CD4-positive, alpha-beta T cell (primary cell): ENCODE measurements around the gene PBX1. TPM values are rescaled to one million over a fixed set of nuclear protein-coding genes. Genes with fewer than 3 reads are reported as not detected.

Source experiments
- ATAC-seq: fragments of 200-7000 bp; cut with Tn5 transposase; one replicate; pipeline ENCODE4 v1.10.0; 2022; ENCODE audit warnings: mild to moderate bottlenecking; ENCODE audit not compliant: poor library complexity
- CTCF ChIA-PET: fragments of 350-600 bp; sonication (Branson Sonifier 250); formaldehyde crosslinking; loops from one replicate; lab custom pipeline; 2021; ENCODE audit warnings: antibody characterized with exemption, inconsistent platforms; lab: Charles Lee
- POLR2A ChIA-PET: fragments of 350-600 bp; sonication (Branson Sonifier 250); formaldehyde crosslinking; loops from one replicate; lab custom pipeline; 2021; ENCODE audit warnings: antibody characterized with exemption, inconsistent platforms; lab: Charles Lee
- DNase-seq, 14 experiments: peaks; one replicate each; pipeline ENCODE4 v3.0.0-alpha.2; 2013 to 2020; ENCODE audit warnings: mixed read lengths in 2 of 14
- H3K27ac ChIP-seq, 2 donors: one replicate each; pipeline versions ENCODE4 v1.5.1 to v1.7.0; 2013; ENCODE audit warnings: low read length in 2 of 2, low read depth in 1 of 2, mild to moderate bottlenecking in 1 of 2
- H3K27me3 ChIP-seq, 2 experiments: 1 replicate in 1 of 2; 2 replicates in 1 of 2; pipeline versions ENCODE4 v1.6.1 to v1.7.0; 2013; ENCODE audit warnings: low read length in 2 of 2, control low read depth in 1 of 2, mild to moderate bottlenecking in 1 of 2, moderate library complexity in 1 of 2; ENCODE audit not compliant: insufficient read depth in 2 of 2, control insufficient read depth in 1 of 2
- H3K36me3 ChIP-seq: one replicate; pipeline ENCODE4 v1.6.1; 2013; ENCODE audit warnings: low read length, control low read depth; ENCODE audit not compliant: insufficient read depth
- H3K4me1 ChIP-seq: one replicate; pipeline ENCODE4 v1.6.1; 2013; ENCODE audit warnings: low read length, control low read depth; ENCODE audit not compliant: insufficient read depth
- H3K4me3 ChIP-seq: one replicate; pipeline ENCODE4 v1.5.1; 2013; ENCODE audit warnings: mild to moderate bottlenecking, low read length, moderate library complexity
- H3K9me3 ChIP-seq, 2 experiments: 1 replicate in 1 of 2; 2 replicates in 1 of 2; pipeline versions ENCODE4 v1.6.1 to v1.7.0; 2013; ENCODE audit warnings: low read length in 2 of 2, mild to moderate bottlenecking in 2 of 2, control low read depth in 1 of 2, moderate library complexity in 1 of 2; ENCODE audit not compliant: control insufficient read depth in 1 of 2, insufficient read depth in 1 of 2
- H3K27ac Mint-ChIP-seq: one replicate; pipeline ENCODE4 v1.8.0; 2020; ENCODE audit warnings: mixed read lengths
- H3K27me3 Mint-ChIP-seq: one replicate; pipeline ENCODE4 v1.8.0; 2021; ENCODE audit warnings: mixed read lengths
- H3K36me3 Mint-ChIP-seq: one replicate; pipeline ENCODE4 v1.8.0; 2021; ENCODE audit warnings: low read depth, mixed read lengths
- H3K4me1 Mint-ChIP-seq: one replicate; pipeline ENCODE4 v1.8.0; 2021; ENCODE audit warnings: low read depth, mixed read lengths
- H3K4me3 Mint-ChIP-seq: one replicate; pipeline ENCODE4 v1.8.0; 2020; ENCODE audit warnings: mild to moderate bottlenecking, mixed read lengths
- H3K9me3 Mint-ChIP-seq: one replicate; pipeline ENCODE4 v1.8.0; 2020; ENCODE audit warnings: mixed read lengths
- CTCF ChIP-seq: fragments of 200-600 bp; IDR thresholded peaks from one replicate; pipeline ENCODE4 v1.8.0; 2022; ENCODE audit warnings: antibody characterized with exemption, mild to moderate bottlenecking
- intact Hi-C, 2 experiments: fragments of 100-400 bp; cut with DNase I in 1 of 2; cut with micrococcal nuclease in 1 of 2; formaldehyde crosslinking; loops; one replicate each; pipeline versions ENCODE4 v1.15.1 to v1.9.0; 2023 to 2025; cut with DNase I, micrococcal nuclease
- total RNA-seq, 174 experiments: library from RNA in 2 of 174; stranded (reverse) in 2 of 174; gene quantifications; one replicate each; pipeline ENCODE4 v1.2.3 and lab custom pipeline; 2021 to 2026

PBX1 gene
- total RNA-seq, 2 experiments from 2014 or later = 0.64 to 0.96 TPM

GRCh38 chr1:164723296-164723798 is 164.4 kb downstream of the PBX1 start:
- Mint-ChIP-seq H3K36me3 (no peaks in the 10 kb centered on the region), H3K27ac (no peak overlapping the region), H3K9me3 (no peaks in the 10 kb centered on the region), H3K4me3 (no peak overlapping the region), H3K4me1 (no peaks in the 10 kb centered on the region), H3K27me3 (no peaks in the 10 kb centered on the region)
- no peak overlapping the region for H3K27ac ChIP-seq
- DNase-seq (no peak), ATAC-seq (no peak)
- intact Hi-C loops = no loop called here
- no peaks in the 10 kb centered on the region for H3K4me1 ChIP-seq
- H3K4me3 ChIP-seq = no peak overlapping the region
- TF ChIP-seq CTCF = no peak
- POLR2A ChIA-PET = no interaction called here
- CTCF ChIA-PET = no interaction called here
- H3K9me3 ChIP-seq = peaks cover 0 to 5% of the 10 kb centered on the region in 2 experiments
- H3K27me3 ChIP-seq = peaks cover 0 to 4% of the 10 kb centered on the region in 2 experiments
- no peaks in the 10 kb centered on the region for H3K36me3 ChIP-seq

- no peaks in the 10 kb centered on the region for H3K4me1 Mint-ChIP-seq
- no peak overlapping the region for H3K4me3 ChIP-seq
- H3K27ac Mint-ChIP-seq = no peak overlapping the region
- intact Hi-C loops = no loop called here
- H3K27me3 ChIP-seq = peaks cover 0 to 4% of the 10 kb centered on the region in 2 experiments
- H3K36me3 Mint-ChIP-seq = no peaks in the 10 kb centered on the region
- H3K27me3 Mint-ChIP-seq = no peaks in the 10 kb centered on the region
- H3K4me1 ChIP-seq = no peaks in the 10 kb centered on the region
- TF ChIP-seq CTCF = no peak
- no peaks in the 10 kb centered on the region for H3K36me3 ChIP-seq
- DNase-seq (no peak), ATAC-seq (no peak)
- POLR2A ChIA-PET = no interaction called here
- no peaks in the 10 kb centered on the region for H3K9me3 Mint-ChIP-seq
- peaks cover 0 to 5% of the 10 kb centered on the region in 2 experiments for H3K9me3 ChIP-seq
- H3K4me3 Mint-ChIP-seq = no peak overlapping the region
- CTCF ChIA-PET = no interaction called here
- H3K27ac ChIP-seq = no peak overlapping the region
Measured at GRCh38 chr1:164725401-164725800, 166.4 kb downstream of the PBX1 start.

- H3K36me3 ChIP-seq = no peaks in the 10 kb centered on the region
- TF ChIP-seq CTCF = no peak
- H3K9me3 ChIP-seq = peaks cover 0 to 5% of the 10 kb centered on the region in 2 experiments
- no peak overlapping the region for H3K27ac ChIP-seq
- Mint-ChIP-seq H3K27ac (no peak overlapping the region), H3K36me3 (no peaks in the 10 kb centered on the region), H3K4me1 (no peaks in the 10 kb centered on the region), H3K4me3 (no peak overlapping the region), H3K27me3 (no peaks in the 10 kb centered on the region), H3K9me3 (no peaks in the 10 kb centered on the region)
- H3K4me3 ChIP-seq = no peak overlapping the region
- ATAC-seq = no peak
- ChIA-PET CTCF (no interaction called here), POLR2A (no interaction called here)
- H3K27me3 ChIP-seq = peaks cover 0 to 4% of the 10 kb centered on the region in 2 experiments
- H3K4me1 ChIP-seq = no peaks in the 10 kb centered on the region
- DNase-seq = no peak
- intact Hi-C loops = no loop called here
Measured at GRCh38 chr1:164726235-164726634, 167.3 kb downstream of the PBX1 start.
